ENCODE data around the gene CACNA2D1.

- no peak for TF ChIP-seq CTCF (IDR thresholded peaks at IDR 0.05)
- no peak for TF ChIP-seq POLR2A (IDR thresholded peaks at IDR 0.05)
Observed at GRCh38 chr7:81937091-81937490, 506.5 kb downstream of the CACNA2D1 start.
